Kidney (tissue), 13 donors: ENCODE results near the gene KRABD2.

Source experiments
- DNase-seq, 5 donors: peaks; one replicate each; pipeline ENCODE4 v3.0.0-alpha.2; 2013 to 2020
- FAIRE-seq: peaks from 2 replicates; lab custom pipeline; 2012; peaks lifted over from hg19 to GRCh38; lab: Jason Lieb, UNC
- H3K27ac ChIP-seq, 2 donors: one replicate each; pipeline ENCODE4 v1.7.0; 2013; ENCODE audit warnings: low read depth in 2 of 2, low read length in 2 of 2, inconsistent platforms in 1 of 2
- H3K27me3 ChIP-seq: one replicate; pipeline ENCODE4 v1.7.1; 2013; ENCODE audit warnings: low read length, inconsistent platforms; ENCODE audit not compliant: control insufficient read depth, insufficient read depth
- H3K36me3 ChIP-seq, 3 donors: one replicate each; pipeline versions ENCODE4 v1.7.0 to v1.7.1; 2013; ENCODE audit warnings: low read length in 3 of 3, control low read depth in 1 of 3, inconsistent platforms in 1 of 3; ENCODE audit not compliant: insufficient read depth in 3 of 3, control insufficient read depth in 2 of 3
- H3K4me1 ChIP-seq, 3 donors: one replicate each; pipeline versions ENCODE4 v1.7.0 to v1.7.1; 2013; ENCODE audit warnings: low read length in 3 of 3, inconsistent platforms in 1 of 3, low read depth in 1 of 3; ENCODE audit not compliant: control insufficient read depth in 2 of 3, insufficient read depth in 2 of 3
- H3K4me3 ChIP-seq, 3 donors: one replicate each; pipeline versions ENCODE4 v1.7.0 to v1.8.1; 2013; ENCODE audit warnings: low read length in 3 of 3, control low read depth in 1 of 3, inconsistent platforms in 1 of 3
- H3K9ac ChIP-seq, 3 donors: one replicate each; pipeline versions ENCODE4 v1.7.0 to v1.7.1; 2013; ENCODE audit warnings: low read length in 3 of 3, control low read depth in 1 of 3, inconsistent platforms in 1 of 3
- H3K9me3 ChIP-seq, 3 donors: one replicate each; pipeline versions ENCODE4 v1.7.0 to v1.7.1; 2013; ENCODE audit warnings: low read length in 3 of 3, control low read depth in 1 of 3, inconsistent platforms in 1 of 3; ENCODE audit not compliant: control insufficient read depth in 2 of 3, insufficient read depth in 1 of 3
- CTCF ChIP-seq: IDR thresholded peaks from 3 replicates; pipeline ENCODE4 v1.5.1; 2012; ENCODE audit warnings: mild to moderate bottlenecking, moderate library complexity, borderline replicate concordance; ENCODE audit not compliant: insufficient read depth; ENCODE audit errors: extremely low read depth
- intact Hi-C: fragments of 100-400 bp; cut with DNase I; formaldehyde crosslinking; loops from one replicate; pipeline ENCODE4 v1.11.1; 2022
- donor health status: control.
- donor health status: control.
- donor health status: control.
- donor health status: control.
- donor health status: control.
- donor health status: DM: yes; HTN: yes; CAD: no.
- donor health status: Normal renal cell carcinoma (clear cell type).

KRABD2 gene

GRCh38 chr17:8366231-8366630 is 10.3 kb downstream of the KRABD2 start:
- no peak overlapping the region for H3K9ac ChIP-seq
- H3K27ac ChIP-seq: no peak overlapping the region
- intact Hi-C loops: no loop called here
- H3K4me3 ChIP-seq: no peak overlapping the region
- no peaks in the 10 kb centered on the region for H3K27me3 ChIP-seq
- no peak for DNase-seq
- no peak for FAIRE-seq
- H3K9me3 ChIP-seq: no peaks in the 10 kb centered on the region
- TF ChIP-seq CTCF: no peak
- H3K4me1 ChIP-seq: peaks cover 0 to 3% (median 0%) of the 10 kb centered on the region in 3 donors
- H3K36me3 ChIP-seq: peaks cover 0 to 12% (median 6%) of the 10 kb centered on the region in 3 donors

GRCh38 chr17:8365143-8365542 is 11.4 kb downstream of the KRABD2 start:
- no peaks in the 10 kb centered on the region for H3K27me3 ChIP-seq
- no peak for TF ChIP-seq CTCF
- intact Hi-C loops: no loop called here
- peaks cover 0 to 8% (median 4%) of the 10 kb centered on the region in 3 donors for H3K4me1 ChIP-seq
- H3K9me3 ChIP-seq: no peaks in the 10 kb centered on the region
- H3K9ac ChIP-seq: no peak overlapping the region
- no peak overlapping the region for H3K4me3 ChIP-seq
- H3K36me3 ChIP-seq: peaks cover 0 to 12% (median 6%) of the 10 kb centered on the region in 3 donors
- FAIRE-seq (no peak), DNase-seq (no peak)
- no peak overlapping the region for H3K27ac ChIP-seq

- intact Hi-C loops: no loop called here
- Histone ChIP-seq H3K4me1 (peaks cover 5 to 8% (median 7%) of the 10 kb centered on the region in 3 donors), H3K9me3 (no peaks in the 10 kb centered on the region), H3K9ac (no peak overlapping the region), H3K36me3 (no peaks in the 10 kb centered on the region), H3K27me3 (no peaks in the 10 kb centered on the region), H3K27ac (no peak overlapping the region), H3K4me3 (no peak overlapping the region)
- no peak for DNase-seq
- no peak for FAIRE-seq
- TF ChIP-seq CTCF: no peak
These were observed 13.7 kb downstream of the KRABD2 start for GRCh38 chr17:8362651-8363332.
